CD1c-positive myeloid dendritic cell (primary cell): ENCODE results near the gene ARHGEF39.

Experiments used
- DNase-seq: peaks from one replicate; pipeline ENCODE4 v3.0.0-alpha.2; 2016; ENCODE audit errors: extremely low spot score

ARHGEF39 gene

GRCh38 chr9:35691334-35691650 lies 26.3 kb upstream of the ARHGEF39 start:
- no peak for DNase-seq

- peak; percentile 61 for DNase-seq
Measured at GRCh38 chr9:35690614-35691333, 25.8 kb upstream of the ARHGEF39 start.

- no peak for DNase-seq
Measured at GRCh38 chr9:35690294-35690613, 25.3 kb upstream of the ARHGEF39 start.

GRCh38 chr9:35689542-35690293 lies 24.7 kb upstream of the ARHGEF39 start, which contains the start of gene TPM2:
Gene TPM2, minus strand, starts transcription at chr9:35689925. Its CDS starts 108 bp downstream, at chr9:35689817.
- no peak for DNase-seq

GRCh38 chr9:35688558-35689541 lies 23.9 kb upstream of the ARHGEF39 start:
- DNase-seq, result peak; percentile 56

GRCh38 chr9:35687972-35688557 lies 23.1 kb upstream of the ARHGEF39 start:
- DNase-seq, result no peak

GRCh38 chr9:35687306-35687705 lies 22.3 kb upstream of the ARHGEF39 start:
- DNase-seq, result no peak

GRCh38 chr9:35686222-35687203 lies 21.5 kb upstream of the ARHGEF39 start:
- no peak for DNase-seq

- DNase-seq, result no peak
Measured at GRCh38 chr9:35685506-35685905, 20.5 kb upstream of the ARHGEF39 start.

GRCh38 chr9:35684921-35685320 lies 19.9 kb upstream of the ARHGEF39 start:
- no peak for DNase-seq

GRCh38 chr9:35683323-35683722 lies 18.3 kb upstream of the ARHGEF39 start:
- no peak for DNase-seq

GRCh38 chr9:35682520-35683315 lies 17.7 kb upstream of the ARHGEF39 start:
- DNase-seq, result no peak

- DNase-seq, result no peak
Measured at GRCh38 chr9:35682051-35682450, 17.1 kb upstream of the ARHGEF39 start.

GRCh38 chr9:35681341-35682002 lies 16.5 kb upstream of the ARHGEF39 start:
- no peak for DNase-seq

GRCh38 chr9:35680331-35681105 lies 15.5 kb upstream of the ARHGEF39 start:
- DNase-seq, result no peak

GRCh38 chr9:35679766-35680330 lies 14.9 kb upstream of the ARHGEF39 start:
- no peak for DNase-seq

- DNase-seq, result no peak
Measured at GRCh38 chr9:35679091-35679490, 14.1 kb upstream of the ARHGEF39 start.

GRCh38 chr9:35675732-35676392 lies 10.9 kb upstream of the ARHGEF39 start:
- DNase-seq, result peak; percentile 30
